Daoy (cell line): ENCODE measurements around the gene CDK5. TPM values are rescaled to one million over a fixed set of nuclear protein-coding genes. Genes with fewer than 3 reads are reported as not detected.
A peak's percentile ranks its signal among the peaks of the same experiment; 100 is the strongest.
"Not testable (repeated sequence)": the region's sequence is repeated elsewhere in the genome, so short reads cannot be mapped to it uniquely, and the experiment has no call there.

Source experiments
- DNase-seq: peaks from one replicate; pipeline ENCODE4 v3.0.0-alpha.2; 2015; ENCODE audit warnings: low read depth
- total RNA-seq: library from RNA; depleted of rRNA; stranded (reverse); fragments of >200 nt; shearing (Covaris generic); gene quantifications from 2 replicates; pipeline ENCODE4 v1.2.3, GENCODE V29; 2014

Gene CDK5
- total RNA-seq, 1 experiment from 2014 or later, result 63.8 TPM

DNA sequence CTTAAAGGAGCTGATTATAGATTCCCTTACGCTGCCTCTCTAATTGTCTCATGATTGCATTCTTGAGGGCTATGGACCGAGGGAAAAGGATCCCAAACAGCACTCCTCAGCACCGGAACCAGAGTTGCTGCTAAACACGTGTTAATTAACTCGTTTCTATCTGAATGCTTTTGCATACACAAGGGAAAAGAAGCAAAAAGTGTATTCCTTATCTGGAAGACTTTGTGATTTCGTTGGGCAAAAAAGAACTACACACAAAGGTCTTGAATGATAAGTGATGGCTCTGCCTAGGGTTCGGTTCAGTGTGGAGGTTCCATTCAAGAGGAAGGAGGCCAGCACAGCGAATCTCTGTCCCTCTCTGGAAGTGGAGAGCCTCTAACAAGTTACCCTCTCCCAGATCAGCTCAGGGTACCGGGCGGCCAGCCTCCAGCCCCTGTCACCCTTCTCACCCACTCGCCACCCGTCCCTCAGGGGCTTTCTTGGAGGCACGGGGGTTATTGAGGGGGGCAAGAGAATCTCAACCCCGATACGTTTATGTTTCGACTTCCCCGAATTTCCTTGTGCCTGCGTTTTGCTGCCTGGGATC, 1.2 kb upstream of the CDK5 start:
- peak; percentile 54 for DNase-seq

DNA sequence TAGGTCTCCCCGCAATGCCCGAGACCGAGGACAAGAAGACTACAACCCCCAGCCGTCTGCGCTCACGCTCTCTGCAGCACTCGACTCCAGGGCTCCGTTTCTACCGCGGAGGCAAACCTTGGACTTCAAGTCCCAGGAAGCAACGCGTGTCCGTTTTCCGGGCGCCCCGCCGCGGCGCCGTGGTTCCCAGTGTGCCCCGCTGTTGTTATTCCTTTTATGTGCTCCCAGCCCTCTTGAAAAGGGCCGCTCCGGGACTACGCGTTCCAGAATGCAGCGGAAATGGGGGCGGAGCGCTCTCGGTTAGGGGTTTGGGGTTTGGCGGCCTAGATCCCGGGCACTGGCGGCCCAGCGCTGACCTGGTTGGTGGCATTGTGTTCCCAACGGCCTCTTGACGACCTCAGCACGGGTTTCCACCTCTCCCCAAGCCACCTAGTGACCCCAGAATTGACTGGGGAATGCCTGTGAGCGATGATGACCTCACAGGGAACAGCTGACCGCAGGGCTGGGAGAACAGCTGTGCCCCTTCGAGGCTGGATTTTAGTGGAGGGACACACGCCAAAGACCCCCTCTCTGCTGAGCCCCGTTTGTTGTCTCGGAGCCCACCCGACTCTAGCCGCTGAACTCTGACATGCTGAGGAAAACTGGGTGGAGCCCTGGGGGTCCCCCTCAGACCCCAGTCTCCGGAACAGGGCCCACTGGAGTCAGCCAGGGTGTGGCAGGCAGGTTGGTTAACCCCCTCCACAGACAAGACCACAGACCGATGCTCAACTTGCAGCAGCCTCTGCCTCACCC, 488 bp upstream of the CDK5 start:
- peak; percentile 100 for DNase-seq

DNA sequence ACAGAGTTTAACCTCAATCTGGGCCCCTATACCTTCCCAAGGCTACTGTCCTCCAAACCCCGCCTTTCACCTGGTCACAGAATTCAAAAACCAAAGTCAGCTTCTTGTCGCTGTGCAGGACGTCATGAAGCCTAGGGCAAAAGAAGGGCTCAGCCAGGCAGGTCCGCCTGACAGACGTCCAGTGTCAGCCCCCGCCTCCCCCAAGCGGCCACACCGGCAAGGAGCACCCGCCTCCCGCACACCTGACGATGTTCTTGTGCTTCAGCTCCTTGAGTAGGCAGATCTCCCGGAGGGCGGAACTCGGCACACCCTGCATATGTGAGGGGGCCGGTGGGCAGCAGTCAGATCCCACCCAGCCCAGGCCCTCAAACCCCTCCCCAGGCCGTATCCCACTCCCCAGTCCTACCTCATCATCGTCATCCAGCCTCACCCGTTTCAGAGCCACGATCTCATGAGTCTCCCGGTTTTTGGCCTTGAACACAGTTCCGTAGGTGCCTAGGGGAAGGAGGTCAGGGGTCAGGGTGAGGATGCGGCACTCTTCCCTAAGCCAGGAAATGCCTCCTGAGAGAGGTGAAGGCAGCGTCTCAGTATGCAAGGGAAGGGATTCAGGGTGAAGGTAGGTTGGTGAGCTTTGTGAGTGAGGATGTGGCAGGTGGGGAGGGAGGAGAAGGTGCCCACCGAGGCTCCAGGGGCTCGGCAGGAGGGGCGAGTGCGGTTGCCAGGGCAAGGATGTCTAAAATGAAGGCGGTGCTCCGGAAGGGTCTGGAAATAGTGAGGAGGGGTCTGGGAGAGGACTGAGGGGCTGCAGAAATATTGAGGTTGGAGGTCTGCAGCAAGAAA, 811 bp downstream of the CDK5 start:
- DNase-seq, result no peak

DNA sequence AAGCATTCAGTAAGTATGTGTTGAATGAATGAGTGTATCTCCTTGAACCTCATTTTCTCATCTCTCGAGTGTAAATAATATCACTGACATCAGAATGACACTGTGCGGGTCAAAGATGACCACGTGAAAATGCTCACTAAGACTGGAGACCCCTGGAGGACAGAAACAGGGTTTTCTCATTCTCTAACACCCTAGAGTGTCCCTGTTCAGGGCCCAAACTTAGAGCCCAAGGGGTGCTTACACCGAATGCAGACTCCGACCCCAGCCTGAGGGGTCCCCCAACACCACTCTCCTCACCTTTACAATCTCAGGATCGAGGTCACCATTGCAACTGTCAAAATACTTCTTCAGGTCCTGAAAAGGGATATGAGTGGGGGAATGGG, 1.4 kb downstream of the CDK5 start:
- no peak for DNase-seq

DNA sequence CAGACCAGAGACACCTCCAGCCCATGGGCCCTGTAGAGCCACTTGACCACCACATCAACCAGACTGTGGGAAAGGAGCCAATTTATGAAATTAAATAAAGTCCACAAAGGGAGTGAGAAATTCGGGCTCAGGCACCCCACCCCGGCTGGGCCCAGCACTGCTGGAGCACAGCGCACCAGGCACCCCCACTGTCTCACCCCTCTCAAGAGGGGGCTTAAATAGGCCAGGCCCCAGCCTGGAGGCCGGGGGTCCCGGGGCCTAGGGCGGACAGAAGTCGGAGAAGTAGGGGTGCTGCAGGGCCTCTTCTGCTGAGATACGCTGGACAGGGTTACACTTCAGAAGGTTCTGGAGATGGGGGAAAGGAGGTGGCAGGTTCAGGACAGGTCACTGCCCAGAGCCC, 3.9 kb downstream of the CDK5 start:
- DNase-seq, result no peak

DNA sequence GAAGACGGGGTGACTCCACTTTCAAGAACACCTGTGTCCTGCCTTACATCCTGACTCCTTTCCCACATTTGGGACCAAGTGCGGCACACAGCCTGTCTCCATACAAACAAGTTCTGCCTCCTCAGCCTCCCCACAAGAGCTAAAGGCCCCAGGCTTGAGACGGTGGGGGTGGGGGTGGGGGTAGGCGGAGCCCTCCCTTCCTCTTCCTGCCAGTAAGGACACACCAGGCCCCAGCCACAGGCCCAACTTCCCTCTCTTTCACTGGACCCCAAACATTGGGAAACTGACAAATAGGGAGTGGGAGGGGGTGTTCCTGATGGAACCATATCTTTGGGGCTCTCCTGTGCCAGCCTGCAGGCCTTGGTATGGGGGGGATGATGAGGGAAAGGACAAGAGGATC, 4.6 kb downstream of the CDK5 start:
- DNase-seq, result no peak

DNA sequence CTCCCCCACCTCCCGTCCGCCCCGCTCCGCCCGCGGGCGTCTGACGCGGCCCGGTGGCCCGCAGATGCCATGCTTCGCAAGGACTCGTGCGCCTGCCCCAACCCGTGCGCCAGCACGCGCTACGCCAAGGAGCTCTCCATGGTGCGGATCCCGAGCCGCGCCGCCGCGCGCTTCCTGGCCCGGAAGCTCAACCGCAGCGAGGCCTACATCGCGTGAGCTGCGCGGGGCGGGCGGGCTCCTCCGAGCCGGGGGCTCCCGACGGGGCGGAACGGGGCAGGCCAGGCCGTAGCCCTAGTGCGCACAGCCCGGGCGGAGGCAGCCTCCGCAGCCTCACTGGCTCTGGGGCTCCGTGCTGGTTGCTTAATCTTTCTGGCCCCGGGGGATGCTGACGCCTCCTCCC, 6.6 kb downstream of the CDK5 start:
- DNase-seq, result peak; percentile 80

DNA sequence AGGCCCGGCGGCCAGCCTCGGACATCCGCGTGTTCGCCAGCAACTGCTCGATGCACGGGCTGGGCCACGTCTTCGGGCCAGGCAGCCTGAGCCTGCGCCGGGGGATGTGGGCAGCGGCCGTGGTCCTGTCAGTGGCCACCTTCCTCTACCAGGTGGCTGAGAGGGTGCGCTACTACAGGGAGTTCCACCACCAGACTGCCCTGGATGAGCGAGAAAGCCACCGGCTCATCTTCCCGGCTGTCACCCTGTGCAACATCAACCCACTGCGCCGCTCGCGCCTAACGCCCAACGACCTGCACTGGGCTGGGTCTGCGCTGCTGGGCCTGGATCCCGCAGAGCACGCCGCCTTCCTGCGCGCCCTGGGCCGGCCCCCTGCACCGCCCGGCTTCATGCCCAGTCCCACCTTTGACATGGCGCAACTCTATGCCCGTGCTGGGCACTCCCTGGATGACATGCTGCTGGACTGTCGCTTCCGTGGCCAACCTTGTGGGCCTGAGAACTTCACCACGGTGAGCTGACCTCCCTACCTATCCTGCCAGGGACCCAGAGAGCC, 8.7 kb downstream of the CDK5 start:
- DNase-seq, result no peak

DNA sequence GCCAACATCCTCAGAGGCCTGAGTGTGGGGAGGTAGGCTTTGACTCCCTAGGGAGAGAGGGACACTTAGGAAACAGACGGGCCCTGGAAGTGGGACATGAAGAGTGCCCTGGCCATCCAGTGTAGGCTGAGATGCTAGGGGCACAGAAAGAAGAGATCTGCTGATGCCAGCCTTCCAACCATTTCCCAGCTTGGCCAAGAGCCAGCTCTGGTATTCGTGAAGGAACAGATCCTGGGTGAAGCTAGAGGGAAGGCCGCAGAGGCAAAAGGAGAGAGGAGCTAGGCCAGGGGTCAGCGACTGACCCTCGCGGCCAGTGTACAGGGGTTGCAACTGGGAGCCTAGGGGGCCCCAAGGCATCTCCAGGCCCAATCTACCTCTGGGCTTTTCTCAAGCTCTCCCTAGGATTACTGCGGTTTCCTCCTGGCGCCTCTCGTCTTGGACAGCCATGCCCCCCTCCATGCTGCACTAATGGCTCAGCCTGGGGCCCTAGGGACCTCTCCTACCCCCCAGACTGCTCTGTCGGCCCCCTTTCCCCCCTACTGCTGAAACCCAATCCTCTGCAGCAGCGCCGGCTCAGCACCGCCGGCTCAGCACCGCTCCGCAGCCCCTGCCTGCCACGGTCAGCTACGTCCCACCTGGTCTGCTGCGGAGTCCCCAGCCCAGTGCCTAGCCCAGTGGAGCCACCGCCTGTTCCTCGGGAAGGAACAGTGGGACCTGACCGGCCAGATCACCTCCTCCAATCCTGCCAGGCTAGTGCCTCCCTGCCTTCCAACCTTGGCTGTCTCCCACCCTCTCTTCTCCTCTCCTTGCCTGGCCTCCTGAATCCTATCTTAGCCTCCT, 9.5 kb downstream of the CDK5 start, which contains the start of gene ASIC3:
Gene ASIC3, plus strand, starts transcription at position 556 of the 840 bp plus-strand sequence. CDS start 355 bp downstream, outside the sequence.
- no peak for DNase-seq

DNA sequence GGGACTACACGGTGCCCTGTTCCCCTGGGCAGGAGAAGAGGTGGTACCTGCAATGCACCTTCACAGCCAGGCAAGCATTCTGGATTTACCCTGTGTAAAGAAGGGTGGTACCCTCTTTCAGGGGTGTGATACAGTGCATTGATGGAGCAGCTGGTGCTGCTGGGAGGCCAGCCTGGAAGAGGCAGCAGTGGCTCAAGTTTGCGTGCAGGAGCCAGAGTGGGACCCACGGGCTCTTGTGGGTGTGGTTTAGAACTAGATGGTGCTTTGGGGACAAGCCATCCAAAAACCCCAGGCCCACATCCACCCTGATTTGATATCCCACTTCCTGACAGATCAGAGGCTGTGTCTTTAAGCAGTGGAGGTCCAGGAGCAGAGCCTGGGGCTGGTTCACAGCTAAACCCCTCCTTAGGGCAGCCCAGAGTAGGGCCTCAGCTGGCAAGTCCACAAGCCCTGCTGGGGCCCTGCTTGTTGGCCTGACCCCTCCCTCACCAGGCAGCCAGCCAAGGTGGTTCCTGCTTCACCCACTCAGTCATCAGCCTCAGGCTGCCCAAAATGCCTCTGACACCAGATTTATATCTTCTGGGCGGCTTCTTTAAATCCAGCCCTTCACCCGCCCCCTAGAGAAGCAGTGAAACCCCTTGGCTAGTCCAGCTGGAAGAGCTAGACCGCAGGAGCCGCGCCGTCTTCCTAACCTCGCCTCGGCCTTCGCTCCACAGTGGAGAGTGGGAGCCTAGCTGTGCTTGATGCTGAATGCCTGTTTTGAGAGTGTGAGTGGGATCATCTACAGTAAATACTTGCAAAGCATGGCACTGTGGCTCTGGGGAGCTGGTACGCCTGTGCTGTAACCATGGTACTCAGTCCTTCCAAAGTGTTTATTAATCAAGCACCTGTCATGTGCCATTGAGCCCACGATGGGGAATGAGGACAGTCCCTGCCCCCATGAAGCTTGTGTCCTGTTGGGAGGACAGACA, 10.8 kb downstream of the CDK5 start:
- peak; percentile 95 for DNase-seq

DNA sequence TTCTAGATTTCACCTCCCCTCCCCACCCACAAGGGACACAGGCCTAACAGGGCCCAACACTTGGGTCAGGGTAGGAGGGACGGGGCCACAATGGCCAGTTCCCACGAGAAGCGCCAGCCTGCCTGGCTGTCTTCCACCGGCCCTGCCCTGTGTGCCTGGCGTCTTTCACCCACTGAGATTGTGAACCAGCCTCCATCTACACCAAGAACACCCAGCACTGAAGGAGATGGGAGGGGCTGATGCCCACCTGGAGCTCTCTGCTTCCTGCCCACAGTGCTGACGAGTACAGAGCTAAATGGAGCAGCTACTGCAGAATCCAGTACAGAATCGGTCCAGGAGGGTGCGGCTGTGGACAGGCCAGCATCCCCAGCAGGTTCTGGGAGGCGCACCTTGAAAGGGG, 11.7 kb downstream of the CDK5 start:
- no peak for DNase-seq

DNA sequence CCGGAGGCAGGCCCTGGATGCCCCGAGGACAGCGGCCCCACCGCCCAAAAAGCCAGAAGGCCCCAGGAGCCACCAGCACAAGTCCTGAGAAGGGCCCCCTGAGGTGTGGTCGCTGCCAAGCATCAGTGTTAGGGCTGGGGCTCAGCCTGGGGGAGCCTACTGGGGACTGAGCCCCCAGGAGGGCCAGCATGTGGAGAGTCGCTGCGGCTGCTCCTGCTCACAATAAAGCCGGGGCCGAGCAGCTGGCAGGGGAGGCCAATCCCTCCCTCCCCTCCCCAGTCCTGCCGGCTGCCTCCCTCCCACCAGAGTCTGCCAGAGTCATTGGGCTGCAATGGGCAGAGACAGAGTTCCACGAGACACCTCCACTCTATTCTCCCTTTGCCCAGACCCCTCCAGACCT, 12.4 kb downstream of the CDK5 start:
- DNase-seq, result no peak

DNA sequence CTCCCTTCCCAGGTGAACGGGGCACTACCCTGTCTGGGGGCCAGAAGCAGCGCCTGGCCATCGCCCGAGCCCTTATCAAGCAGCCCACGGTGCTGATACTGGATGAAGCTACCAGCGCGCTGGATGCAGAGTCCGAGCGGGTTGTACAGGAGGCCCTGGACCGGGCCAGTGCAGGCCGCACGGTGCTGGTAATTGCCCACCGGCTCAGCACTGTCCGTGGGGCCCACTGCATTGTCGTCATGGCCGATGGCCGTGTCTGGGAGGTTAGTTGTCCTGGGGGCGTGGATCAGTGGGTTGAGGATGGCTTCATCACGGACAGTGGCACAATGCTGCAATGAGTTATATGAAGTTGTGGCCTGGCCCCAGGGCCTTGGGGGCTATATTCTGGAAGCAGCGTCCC, 13.7 kb downstream of the CDK5 start:
- DNase-seq, result no peak

DNA sequence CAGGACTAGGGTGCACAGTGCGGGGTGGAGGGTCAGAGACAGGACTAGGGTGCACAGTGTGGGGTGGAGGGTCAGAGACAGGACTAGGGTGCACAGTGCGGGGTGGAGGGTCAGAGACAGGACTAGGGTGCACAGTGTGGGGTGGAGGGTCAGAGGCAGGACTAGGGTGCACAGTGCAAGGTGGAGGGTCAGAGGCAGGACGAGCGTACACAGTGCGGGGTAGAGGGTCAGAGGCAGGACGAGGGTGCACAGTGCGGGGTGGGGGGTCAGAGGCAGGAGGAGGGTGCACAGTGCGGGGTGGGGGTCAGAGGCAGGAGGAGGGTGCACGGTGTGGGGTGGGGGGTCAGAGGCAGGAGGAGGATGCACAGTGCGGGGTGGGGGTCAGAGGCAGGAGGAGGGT, 14.2 kb downstream of the CDK5 start:
- not testable (repeated sequence) for DNase-seq

DNA sequence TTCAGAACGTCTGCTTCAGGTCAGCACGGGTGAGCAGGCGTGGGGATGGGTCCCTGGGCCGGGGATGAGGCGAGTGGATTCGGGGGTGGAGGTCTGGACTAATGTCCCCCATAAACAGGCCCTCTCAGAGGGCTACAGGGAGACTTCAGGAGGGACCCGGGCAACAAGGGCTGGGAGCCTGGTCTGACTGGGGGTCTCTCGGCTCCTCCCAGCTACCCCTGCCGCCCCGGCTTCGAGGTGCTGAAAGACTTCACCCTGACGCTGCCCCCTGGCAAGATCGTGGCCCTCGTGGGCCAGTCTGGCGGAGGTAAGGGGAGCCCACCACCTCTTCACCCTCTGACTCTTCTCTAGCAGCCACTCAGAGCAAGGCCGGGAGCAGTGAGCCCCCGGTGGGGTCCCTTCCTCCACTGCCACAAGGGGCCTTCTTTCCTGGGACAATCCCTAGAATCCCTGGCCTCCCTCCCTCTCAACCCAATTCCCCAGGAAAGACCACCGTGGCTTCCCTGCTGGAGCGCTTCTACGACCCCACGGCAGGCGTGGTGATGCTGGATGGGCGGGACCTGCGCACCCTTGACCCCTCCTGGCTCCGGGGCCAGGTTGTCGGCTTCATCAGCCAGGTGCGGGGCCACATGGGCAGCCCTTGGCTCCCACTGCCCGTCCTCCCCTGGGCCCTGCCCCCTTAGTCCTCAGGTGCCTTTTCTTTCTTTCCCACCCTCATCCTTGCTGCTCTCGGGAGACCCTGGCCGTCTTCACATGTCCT, 16.9 kb downstream of the CDK5 start:
- DNase-seq, result no peak

DNA sequence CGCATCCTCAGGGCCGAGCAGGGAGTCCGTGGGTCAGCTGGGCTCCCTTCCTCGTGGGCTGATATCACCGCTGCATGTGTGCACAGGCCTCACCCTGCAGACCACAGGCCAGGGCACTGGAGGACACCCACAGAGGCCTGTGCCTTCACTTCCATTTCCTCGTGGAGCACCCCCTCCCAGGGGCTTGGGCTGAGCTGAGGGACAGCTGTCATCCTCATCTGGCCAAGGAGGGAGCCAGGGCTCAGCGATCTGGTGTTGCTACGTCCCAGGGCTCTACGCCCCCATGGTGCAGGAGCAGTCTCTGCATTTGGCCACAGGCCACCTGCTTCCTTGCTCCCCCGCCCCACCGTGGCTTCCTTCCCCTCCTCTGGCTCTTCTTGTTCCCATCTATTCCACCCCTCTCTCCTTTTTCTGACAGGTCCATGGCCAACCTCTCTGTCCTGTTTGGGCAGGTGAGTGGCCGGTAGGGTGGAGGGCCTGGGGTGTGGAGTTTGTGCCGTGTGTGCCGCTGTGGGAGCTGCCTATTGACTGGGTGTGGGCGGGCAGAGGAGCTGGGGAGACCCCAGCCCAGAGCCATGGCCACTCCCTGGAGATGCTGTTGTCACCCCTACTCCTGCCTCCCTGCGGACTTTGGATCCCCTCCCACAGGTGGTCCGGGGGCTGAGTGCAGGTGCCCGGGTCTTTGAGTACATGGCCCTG, 17.7 kb downstream of the CDK5 start:
- no peak for DNase-seq

DNA sequence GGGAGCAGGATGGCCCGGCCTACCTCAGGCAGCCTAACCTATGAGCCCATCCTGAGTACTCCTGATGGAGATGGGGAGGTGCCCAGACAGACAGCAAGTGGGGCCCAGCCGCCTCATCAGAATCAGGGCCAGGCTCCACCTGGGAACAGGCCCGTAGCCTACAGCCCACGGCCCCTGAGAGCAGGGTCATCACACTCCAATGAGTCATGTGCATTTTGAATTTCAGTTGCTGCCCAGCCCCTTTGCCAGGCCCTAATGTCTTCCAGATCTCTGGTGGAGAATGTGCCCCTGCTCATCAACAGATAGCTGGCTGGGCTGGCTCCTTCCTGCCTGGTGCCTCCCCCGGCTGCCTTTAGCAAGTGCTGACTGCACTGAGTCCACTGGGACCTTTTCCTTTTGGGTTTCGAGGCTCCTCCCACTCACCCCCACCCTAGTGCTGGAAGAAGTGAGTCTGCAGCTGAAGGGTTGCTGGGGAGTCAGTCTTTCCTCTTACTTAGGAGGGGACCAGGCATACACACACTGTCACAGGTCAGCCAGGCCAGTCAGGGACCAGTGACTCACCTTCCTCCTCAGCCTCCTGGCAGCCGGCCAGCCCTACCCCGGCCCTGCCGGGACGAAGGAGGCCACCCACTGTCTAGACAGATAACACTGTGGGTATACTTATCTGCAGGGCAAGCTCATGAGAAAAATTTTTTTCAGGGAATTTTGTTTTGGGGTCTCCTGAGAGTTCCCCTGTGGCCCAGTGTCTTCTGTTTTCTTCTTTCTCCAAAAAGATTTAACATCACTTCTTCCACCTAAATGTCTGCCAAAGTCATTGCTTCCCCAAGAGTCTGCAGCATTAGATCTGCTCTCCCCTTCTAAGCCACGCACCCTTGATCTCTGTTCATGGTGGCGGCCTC, 18.5 kb downstream of the CDK5 start:
- peak; percentile 99 for DNase-seq

DNA sequence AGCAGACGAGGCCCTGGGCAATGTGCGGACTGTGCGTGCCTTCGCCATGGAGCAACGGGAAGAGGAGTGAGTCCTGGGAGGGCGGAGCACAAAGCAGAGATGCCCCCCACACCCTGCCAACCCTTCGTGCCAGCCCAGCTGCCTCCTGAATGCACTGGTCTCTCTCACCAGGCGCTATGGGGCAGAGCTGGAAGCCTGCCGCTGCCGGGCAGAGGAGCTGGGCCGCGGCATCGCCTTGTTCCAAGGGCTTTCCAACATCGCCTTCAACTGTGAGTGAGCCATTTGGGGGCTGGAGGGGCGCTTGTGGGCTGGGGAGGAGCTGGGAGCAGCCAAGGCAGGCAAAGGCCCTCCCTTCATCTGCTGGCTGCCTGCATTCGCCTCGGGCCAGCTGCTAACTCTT, 21.8 kb downstream of the CDK5 start:
- DNase-seq, result no peak
